Body of pancreas (tissue), 4 donors: Measurements from ENCODE around the gene KRTAP13-4. TPM values are rescaled to one million over a fixed set of nuclear protein-coding genes. Genes with fewer than 3 reads are reported as not detected.
A peak's percentile ranks its signal among the peaks of the same experiment; 100 is the strongest.

Experiments
- ATAC-seq: fragments of 150-250 bp; one replicate; pipeline ENCODE4 v1.9.1; 2016
- DNase-seq, 4 donors: peaks; one replicate each; pipeline ENCODE4 v3.0.0-alpha.2; 2019
- H3K27ac ChIP-seq, 4 donors: fragments of 200-600 bp; sonication (generic); 1 replicate in 3 of 4; 2 replicates in 1 of 4; pipeline versions ENCODE4 v1.5.1 to v1.6.1; 2016 to 2019; ENCODE audit warnings: mild to moderate bottlenecking in 1 of 4, mixed read lengths in 1 of 4, moderate library complexity in 1 of 4
- H3K27me3 ChIP-seq, 2 donors: fragments of 200-600 bp; sonication (generic); one replicate each; pipeline ENCODE4 v1.6.0; 2016; ENCODE audit warnings: mild to moderate bottlenecking in 1 of 2
- H3K36me3 ChIP-seq, 2 donors: fragments of 200-600 bp; sonication (generic); replicated peaks in 1 of 2; 2 replicates each; pipeline ENCODE4 v1.5.1; 2016; ENCODE audit warnings: low read depth in 2 of 2; ENCODE audit not compliant: insufficient read depth in 1 of 2
- H3K4me1 ChIP-seq: fragments of 200-600 bp; sonication (generic); one replicate; pipeline ENCODE4 v1.6.0; 2016
- H3K4me3 ChIP-seq, 2 donors: fragments of 200-600 bp; sonication (generic); 1 replicate in 1 of 2; 2 replicates in 1 of 2; pipeline ENCODE4 v1.5.1; 2016 to 2019
- H3K9me3 ChIP-seq, 3 donors: fragments of 200-600 bp; sonication (generic); 1 replicate in 2 of 3; 2 replicates in 1 of 3; pipeline ENCODE4 v1.5.1; 2016
- POLR2A ChIP-seq, 3 donors: fragments of 450-650 bp; IDR thresholded peaks; one replicate each; pipeline ENCODE4 v1.6.1; 2016; ENCODE audit warnings: antibody characterized with exemption in 3 of 3, mild to moderate bottlenecking in 2 of 3
- WGBS, 2 donors: methylation state at CpG; one replicate each; pipeline ENCODE4 v1.1.5; 2017; 5-methylcytosine and 5-hydroxymethylcytosine counted together
- intact Hi-C: fragments of 100-400 bp; cut with DNase I; formaldehyde crosslinking; loops from one replicate; pipeline ENCODE4 v1.15.1; 2023
- total RNA-seq, 2 donors: library from RNA; depleted of rRNA; stranded (reverse); fragments of >200 nt; gene quantifications; one replicate each; pipeline ENCODE4 v1.1.0, GENCODE V29; 2016
- TF ChIP-seq, protein P1 (sequence below), 7 experiments: fragments of 450-650 bp in 4 of 7; fragments of 200-600 bp in 3 of 7; sonication (generic) in 3 of 7; IDR thresholded peaks; one replicate each; pipeline ENCODE4 v1.5.1; 2016 to 2019; ENCODE audit warnings: antibody characterized with exemption in 7 of 7

Gene KRTAP13-4
- total RNA-seq, 2 donors from 2014 or later, result not detected

DNA sequence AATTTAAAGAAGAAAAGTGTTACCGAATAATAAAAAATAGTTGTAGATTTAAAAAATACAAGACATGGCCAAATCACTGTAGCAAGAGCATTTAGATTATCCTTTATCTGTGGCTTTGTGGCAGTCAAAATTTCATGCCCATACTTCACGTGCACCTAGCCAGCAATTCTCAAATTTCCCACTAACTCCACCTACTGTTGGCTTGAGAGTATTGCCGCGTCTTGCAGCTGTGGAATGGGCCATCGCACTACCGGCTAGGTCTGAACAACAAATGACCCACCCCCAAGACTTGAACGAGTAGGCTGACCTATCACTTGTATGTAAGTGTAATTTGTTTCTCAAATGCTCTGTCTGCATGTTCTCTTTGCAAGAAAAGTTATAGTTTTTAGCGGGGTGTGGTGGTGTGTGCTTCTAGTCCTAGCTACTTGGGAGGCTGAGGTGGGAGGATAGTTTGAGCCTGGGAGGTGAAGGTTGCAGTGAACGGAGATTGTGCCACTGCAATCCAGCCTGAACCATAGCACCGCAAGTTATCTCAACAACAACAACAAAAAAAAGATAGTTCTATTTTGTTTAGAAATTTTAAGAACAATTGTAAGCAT lies 4.1 kb downstream of the KRTAP13-4 start:
- Histone ChIP-seq H3K36me3 (no peaks in the 10 kb centered on the region), H3K27me3 (no peaks in the 10 kb centered on the region), H3K27ac (no peak overlapping the region), H3K9me3 (no peaks in the 10 kb centered on the region), H3K4me3 (no peak overlapping the region), H3K4me1 (no peaks in the 10 kb centered on the region)
- WGBS, 2 donors, result 22 to 29% methylated on average over 10 of the region's 10 CpGs
- ATAC-seq, result peak; percentile 85
- intact Hi-C loops, result no loop called here
- TF ChIP-seq, protein P1, sequence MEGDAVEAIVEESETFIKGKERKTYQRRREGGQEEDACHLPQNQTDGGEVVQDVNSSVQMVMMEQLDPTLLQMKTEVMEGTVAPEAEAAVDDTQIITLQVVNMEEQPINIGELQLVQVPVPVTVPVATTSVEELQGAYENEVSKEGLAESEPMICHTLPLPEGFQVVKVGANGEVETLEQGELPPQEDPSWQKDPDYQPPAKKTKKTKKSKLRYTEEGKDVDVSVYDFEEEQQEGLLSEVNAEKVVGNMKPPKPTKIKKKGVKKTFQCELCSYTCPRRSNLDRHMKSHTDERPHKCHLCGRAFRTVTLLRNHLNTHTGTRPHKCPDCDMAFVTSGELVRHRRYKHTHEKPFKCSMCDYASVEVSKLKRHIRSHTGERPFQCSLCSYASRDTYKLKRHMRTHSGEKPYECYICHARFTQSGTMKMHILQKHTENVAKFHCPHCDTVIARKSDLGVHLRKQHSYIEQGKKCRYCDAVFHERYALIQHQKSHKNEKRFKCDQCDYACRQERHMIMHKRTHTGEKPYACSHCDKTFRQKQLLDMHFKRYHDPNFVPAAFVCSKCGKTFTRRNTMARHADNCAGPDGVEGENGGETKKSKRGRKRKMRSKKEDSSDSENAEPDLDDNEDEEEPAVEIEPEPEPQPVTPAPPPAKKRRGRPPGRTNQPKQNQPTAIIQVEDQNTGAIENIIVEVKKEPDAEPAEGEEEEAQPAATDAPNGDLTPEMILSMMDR (IDR thresholded peaks at IDR 0.05), result peak in 6 of 7 experiments; percentile 48 to 61 (median 55)
- no peak for TF ChIP-seq POLR2A (IDR thresholded peaks at IDR 0.05)
- DNase-seq, result peak; percentile 32 to 43 (median 40)

DNA sequence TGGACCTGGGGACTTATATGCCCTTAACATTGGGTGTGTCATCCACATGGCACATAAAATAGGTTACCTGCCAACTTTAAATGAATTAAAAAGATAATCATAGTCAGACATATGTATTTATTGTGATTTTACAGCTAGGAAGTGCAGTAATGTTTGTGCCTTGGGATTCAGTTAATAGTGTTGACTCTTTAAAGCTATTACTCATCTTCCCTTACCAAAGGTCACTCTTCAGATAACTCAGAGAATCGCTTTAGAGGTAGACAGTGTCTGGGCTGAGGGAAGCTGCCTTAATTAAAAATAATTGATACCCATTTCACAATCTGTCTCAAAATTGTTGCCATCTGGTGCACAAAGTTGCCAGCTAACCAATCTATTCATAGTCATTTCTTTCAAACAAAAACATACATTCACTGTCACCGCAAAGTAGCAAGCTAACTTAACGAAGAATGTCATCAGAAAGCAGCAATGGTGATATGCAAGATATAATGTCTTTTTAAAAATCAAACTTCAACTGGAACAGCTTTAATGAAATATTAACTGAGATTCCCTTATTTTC lies 7.1 kb downstream of the KRTAP13-4 start:
- intact Hi-C loops, result no loop called here
- TF ChIP-seq, protein P1 (IDR thresholded peaks at IDR 0.05), result no peak
- TF ChIP-seq POLR2A (IDR thresholded peaks at IDR 0.05), result no peak
- DNase-seq (no peak), ATAC-seq (no peak)
- no peaks in the 10 kb centered on the region for H3K27me3 ChIP-seq
- no peak overlapping the region for H3K4me3 ChIP-seq
- WGBS, 2 donors, result 55 to 56% methylated on average over 3 of the region's 3 CpGs
- H3K9me3 ChIP-seq, result no peaks in the 10 kb centered on the region
- H3K27ac ChIP-seq, result no peak overlapping the region
- no peaks in the 10 kb centered on the region for H3K36me3 ChIP-seq
- H3K4me1 ChIP-seq, result no peaks in the 10 kb centered on the region

DNA sequence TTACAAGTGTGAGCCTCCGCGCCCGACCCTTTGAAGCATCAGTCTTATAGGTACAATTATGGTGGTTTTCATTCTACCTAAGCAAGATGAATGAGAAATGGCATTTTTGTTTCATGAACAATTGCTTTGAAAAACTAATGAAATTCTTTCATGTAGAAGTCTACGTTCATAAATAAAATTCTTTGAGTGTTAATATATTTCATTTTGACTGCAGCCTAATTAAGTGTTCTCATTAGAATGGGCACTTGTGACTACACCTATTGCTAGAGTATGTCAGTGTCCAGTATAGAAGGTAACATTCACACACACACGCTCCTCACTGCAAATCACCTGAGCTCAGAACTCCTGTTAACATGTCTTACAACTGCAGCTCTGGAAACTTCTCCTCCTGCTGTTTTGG lies 10.0 kb downstream of the KRTAP13-4 start, which contains the start of gene KRTAP15-1:
TSS of gene KRTAP15-1 (plus strand) at position 301 of the 400 bp plus-strand sequence. CDS start at position 354, 53 bp downstream.
- Histone ChIP-seq H3K36me3 (no peaks in the 10 kb centered on the region), H3K27ac (no peak within 1 kb of the TSS), H3K4me1 (no peaks in the 10 kb centered on the region), H3K9me3 (no peaks in the 10 kb centered on the region), H3K4me3 (no peak within 1 kb of the TSS), H3K27me3 (no peaks in the 10 kb centered on the region)
- 78 to 84% methylated on average over 5 of the region's 5 CpGs for WGBS, 2 donors
- DNase-seq (no peak), ATAC-seq (no peak)
- intact Hi-C loops, result no loop called here
- TF ChIP-seq, protein P1 (IDR thresholded peaks at IDR 0.05), result no peak
- TF ChIP-seq POLR2A (IDR thresholded peaks at IDR 0.05), result no peak

DNA sequence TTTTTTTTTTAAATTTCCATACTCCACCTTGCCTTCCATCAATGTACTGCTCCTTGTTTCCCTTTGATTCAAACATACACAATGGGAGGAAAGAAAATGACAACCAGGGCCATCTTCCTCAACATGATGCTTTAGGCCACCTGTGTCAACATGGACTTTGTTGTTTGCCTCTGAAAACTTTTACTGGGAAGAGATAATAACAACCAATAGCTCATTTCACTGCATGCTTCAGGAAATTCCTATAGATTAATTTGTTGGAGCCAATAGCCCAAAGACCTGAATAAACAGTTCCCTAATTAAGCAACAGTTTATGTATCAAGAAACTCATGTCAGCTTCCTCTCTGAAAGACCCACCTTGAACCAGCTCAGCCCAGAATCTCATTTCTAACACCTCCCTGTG lies 13.2 kb downstream of the KRTAP13-4 start:
- H3K27me3 ChIP-seq, result no peaks in the 10 kb centered on the region
- H3K36me3 ChIP-seq, result no peaks in the 10 kb centered on the region
- ATAC-seq, result no peak
- H3K9me3 ChIP-seq, result no peaks in the 10 kb centered on the region
- H3K4me1 ChIP-seq, result no peaks in the 10 kb centered on the region
- DNase-seq, result no peak
- H3K4me3 ChIP-seq, result no peak overlapping the region
- TF ChIP-seq, protein P1 (IDR thresholded peaks at IDR 0.05), result no peak
- TF ChIP-seq POLR2A (IDR thresholded peaks at IDR 0.05), result no peak
- no peak overlapping the region for H3K27ac ChIP-seq
- intact Hi-C loops, result no loop called here

DNA sequence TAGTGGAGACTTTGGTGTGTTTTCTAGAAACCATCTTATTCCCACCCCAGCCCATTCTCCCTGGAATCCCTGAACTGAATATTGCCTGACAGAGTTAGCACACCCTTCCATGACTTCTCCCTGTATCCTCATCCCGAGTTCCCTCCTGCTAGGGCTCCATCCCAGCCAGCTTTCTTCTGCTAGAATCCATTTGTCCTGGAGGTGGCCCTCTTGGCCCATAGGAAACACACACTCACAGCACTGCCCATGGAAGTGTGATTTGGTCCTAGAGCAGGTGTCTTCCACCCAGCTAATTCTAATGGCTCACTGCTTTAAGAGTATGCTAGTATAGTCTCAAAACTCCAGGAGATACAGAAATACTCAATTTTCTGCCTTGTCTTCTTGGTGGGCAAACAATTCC lies 14.2 kb downstream of the KRTAP13-4 start:
- 25 to 39% methylated on average over 1 of the region's 1 CpG for WGBS, 2 donors
- Histone ChIP-seq H3K4me1 (no peaks in the 10 kb centered on the region), H3K9me3 (no peaks in the 10 kb centered on the region), H3K27ac (no peak overlapping the region), H3K36me3 (no peaks in the 10 kb centered on the region), H3K27me3 (no peaks in the 10 kb centered on the region), H3K4me3 (no peak overlapping the region)
- TF ChIP-seq POLR2A (IDR thresholded peaks at IDR 0.05), result no peak
- TF ChIP-seq, protein P1 (IDR thresholded peaks at IDR 0.05), result no peak
- intact Hi-C loops, result no loop called here
- DNase-seq (no peak), ATAC-seq (no peak)
